Prostate gland (tissue), 2 donors: ENCODE data around the gene FAH. TPM values are rescaled to one million over a fixed set of nuclear protein-coding genes. Genes with fewer than 3 reads are reported as not detected.
"Not testable (repeated sequence)": the region's sequence is repeated elsewhere in the genome, so short reads cannot be mapped to it uniquely, and the experiment has no call there.

Experiments used
- DNase-seq: peaks from one replicate; pipeline ENCODE4 v3.0.0-alpha.2; 2019; ENCODE audit warnings: low spot score
- H3K27ac ChIP-seq, 2 donors: fragments of 200-600 bp; sonication (generic); 2 replicates each; pipeline ENCODE4 v1.5.1; 2017 to 2019
- H3K27me3 ChIP-seq: fragments of 200-600 bp; sonication (generic); replicated peaks from 2 replicates; pipeline ENCODE4 v1.5.1; 2019; ENCODE audit not compliant: insufficient read depth
- H3K36me3 ChIP-seq, 2 donors: fragments of 200-600 bp; sonication (generic); 1 replicate in 1 of 2; 2 replicates in 1 of 2; pipeline versions ENCODE4 v1.5.1 to v1.8.1; 2017 to 2019
- H3K4me1 ChIP-seq: fragments of 200-600 bp; sonication (generic); replicated peaks from 2 replicates; pipeline ENCODE4 v1.5.1; 2019
- H3K4me3 ChIP-seq, 2 donors: fragments of 200-600 bp; sonication (generic); 2 replicates each; pipeline ENCODE4 v1.5.1; 2017 to 2019
- H3K9me3 ChIP-seq: fragments of 200-600 bp; sonication (generic); 2 replicates; pipeline ENCODE4 v1.5.1; 2017
- CTCF ChIP-seq, 4 experiments: fragments of 200-600 bp in 2 of 4; fragments of 450-650 bp in 2 of 4; sonication (generic) in 2 of 4; IDR thresholded peaks; 1 replicate in 3 of 4; 2 replicates in 1 of 4; pipeline ENCODE4 v1.5.1; 2016 to 2019; ENCODE audit warnings: antibody characterized with exemption in 4 of 4, mild to moderate bottlenecking in 2 of 4, moderate library complexity in 2 of 4
- POLR2A ChIP-seq: fragments of 450-650 bp; IDR thresholded peaks from one replicate; pipeline ENCODE4 v1.6.1; 2016; ENCODE audit warnings: antibody characterized with exemption, mild to moderate bottlenecking
- POLR2AphosphoS5 ChIP-seq: sonication (generic); formaldehyde crosslinking; IDR thresholded peaks from one replicate; pipeline ENCODE4 v1.6.1; 2017; ENCODE audit warnings: antibody characterized with exemption
- WGBS: methylation state at CpG from one replicate; pipeline ENCODE4 v1.1.5; 2018; 5-methylcytosine and 5-hydroxymethylcytosine counted together
- intact Hi-C: fragments of 100-400 bp; cut with DNase I; formaldehyde crosslinking; loops from one replicate; pipeline ENCODE4 v1.14.2; 2022
- total RNA-seq, 2 donors: library from RNA; depleted of rRNA; stranded (reverse); fragments of >200 nt; gene quantifications; one replicate each; pipeline ENCODE4 v1.1.0, GENCODE V29; 2016

Gene FAH
- total RNA-seq, 2 donors from 2014 or later: 26.7 to 51.4 TPM

GRCh38 chr15:80152180-80152895 is 461 bp upstream of the FAH start:
- peaks cover 8% of the 10 kb centered on the region for H3K4me1 ChIP-seq
- peak overlapping the region; percentile 86 to 88 for H3K27ac ChIP-seq
- peak; percentile 93 for DNase-seq
- H3K36me3 ChIP-seq: no peaks in the 10 kb centered on the region
- intact Hi-C loops: loop anchor here (1.0 to 2.0 kb wide), 2 partner anchors 93 to 230 kb away; partner anchors contain the start of gene ZFAND6
- no peaks in the 10 kb centered on the region for H3K27me3 ChIP-seq
- H3K4me3 ChIP-seq: peak overlapping the region; percentile 61 to 63
- TF ChIP-seq POLR2A: no peak
- TF ChIP-seq POLR2AphosphoS5: no peak
- no peak for TF ChIP-seq CTCF (IDR thresholded peaks at IDR 0.05)
- WGBS: under 1% methylated on average over 14 of the region's 41 CpGs
- no peaks in the 10 kb centered on the region for H3K9me3 ChIP-seq

GRCh38 chr15:80153900-80154299 is 1.1 kb downstream of the FAH start:
- TF ChIP-seq POLR2A: no peak
- TF ChIP-seq CTCF (IDR thresholded peaks at IDR 0.05): no peak
- no peak for TF ChIP-seq POLR2AphosphoS5
- no peak overlapping the region for H3K4me3 ChIP-seq
- H3K4me1 ChIP-seq: peaks cover 7% of the 10 kb centered on the region
- intact Hi-C loops: loop anchor here (2.0 kb wide), 1 partner anchor 231 kb away; no protein-coding TSS in a partner anchor
- DNase-seq: no peak
- no peaks in the 10 kb centered on the region for H3K9me3 ChIP-seq
- H3K36me3 ChIP-seq: no peaks in the 10 kb centered on the region
- no peaks in the 10 kb centered on the region for H3K27me3 ChIP-seq
- H3K27ac ChIP-seq: no peak overlapping the region
- 82% methylated on average over 4 of the region's 4 CpGs for WGBS

GRCh38 chr15:80154336-80154735 is 1.5 kb downstream of the FAH start:
- peaks cover 3% of the 10 kb centered on the region for H3K4me1 ChIP-seq
- TF ChIP-seq CTCF (IDR thresholded peaks at IDR 0.05): no peak
- TF ChIP-seq POLR2AphosphoS5: no peak
- no peak for TF ChIP-seq POLR2A
- intact Hi-C loops: no loop called here
- no peak overlapping the region for H3K4me3 ChIP-seq
- H3K9me3 ChIP-seq: no peaks in the 10 kb centered on the region
- no peaks in the 10 kb centered on the region for H3K36me3 ChIP-seq
- DNase-seq: no peak
- no peak overlapping the region for H3K27ac ChIP-seq
- H3K27me3 ChIP-seq: no peaks in the 10 kb centered on the region
- WGBS: 85% methylated on average over 6 of the region's 6 CpGs

- Histone ChIP-seq H3K36me3 (no peaks in the 10 kb centered on the region), H3K4me3 (no peak overlapping the region), H3K9me3 (no peaks in the 10 kb centered on the region), H3K27ac (no peak overlapping the region), H3K27me3 (no peaks in the 10 kb centered on the region), H3K4me1 (peaks cover 3% of the 10 kb centered on the region)
- intact Hi-C loops: no loop called here
- no peak for DNase-seq
- 83% methylated on average over 5 of the region's 5 CpGs for WGBS
- TF ChIP-seq POLR2AphosphoS5 (no peak), CTCF (IDR thresholded peaks at IDR 0.05) (no peak), POLR2A (no peak)
These were observed 2.2 kb downstream of the FAH start for GRCh38 chr15:80155001-80155377.

GRCh38 chr15:80155378-80156175 is 2.8 kb downstream of the FAH start:
- WGBS: 86% methylated on average over 16 of the region's 16 CpGs
- DNase-seq, H3K27me3 ChIP-seq, H3K36me3 ChIP-seq, intact Hi-C loops, H3K4me3 ChIP-seq, H3K4me1 ChIP-seq, H3K27ac ChIP-seq, H3K9me3 ChIP-seq: not testable (repeated sequence)
